ENCODE results near the gene SORL1. TPM values are rescaled to one million over a fixed set of nuclear protein-coding genes. Genes with fewer than 3 reads are reported as not detected.
A peak's percentile ranks its signal among the peaks of the same experiment; 100 is the strongest.
"Not testable (repeated sequence)": the region's sequence is repeated elsewhere in the genome, so short reads cannot be mapped to it uniquely, and the experiment has no call there.

The SORL1 gene, protein sequence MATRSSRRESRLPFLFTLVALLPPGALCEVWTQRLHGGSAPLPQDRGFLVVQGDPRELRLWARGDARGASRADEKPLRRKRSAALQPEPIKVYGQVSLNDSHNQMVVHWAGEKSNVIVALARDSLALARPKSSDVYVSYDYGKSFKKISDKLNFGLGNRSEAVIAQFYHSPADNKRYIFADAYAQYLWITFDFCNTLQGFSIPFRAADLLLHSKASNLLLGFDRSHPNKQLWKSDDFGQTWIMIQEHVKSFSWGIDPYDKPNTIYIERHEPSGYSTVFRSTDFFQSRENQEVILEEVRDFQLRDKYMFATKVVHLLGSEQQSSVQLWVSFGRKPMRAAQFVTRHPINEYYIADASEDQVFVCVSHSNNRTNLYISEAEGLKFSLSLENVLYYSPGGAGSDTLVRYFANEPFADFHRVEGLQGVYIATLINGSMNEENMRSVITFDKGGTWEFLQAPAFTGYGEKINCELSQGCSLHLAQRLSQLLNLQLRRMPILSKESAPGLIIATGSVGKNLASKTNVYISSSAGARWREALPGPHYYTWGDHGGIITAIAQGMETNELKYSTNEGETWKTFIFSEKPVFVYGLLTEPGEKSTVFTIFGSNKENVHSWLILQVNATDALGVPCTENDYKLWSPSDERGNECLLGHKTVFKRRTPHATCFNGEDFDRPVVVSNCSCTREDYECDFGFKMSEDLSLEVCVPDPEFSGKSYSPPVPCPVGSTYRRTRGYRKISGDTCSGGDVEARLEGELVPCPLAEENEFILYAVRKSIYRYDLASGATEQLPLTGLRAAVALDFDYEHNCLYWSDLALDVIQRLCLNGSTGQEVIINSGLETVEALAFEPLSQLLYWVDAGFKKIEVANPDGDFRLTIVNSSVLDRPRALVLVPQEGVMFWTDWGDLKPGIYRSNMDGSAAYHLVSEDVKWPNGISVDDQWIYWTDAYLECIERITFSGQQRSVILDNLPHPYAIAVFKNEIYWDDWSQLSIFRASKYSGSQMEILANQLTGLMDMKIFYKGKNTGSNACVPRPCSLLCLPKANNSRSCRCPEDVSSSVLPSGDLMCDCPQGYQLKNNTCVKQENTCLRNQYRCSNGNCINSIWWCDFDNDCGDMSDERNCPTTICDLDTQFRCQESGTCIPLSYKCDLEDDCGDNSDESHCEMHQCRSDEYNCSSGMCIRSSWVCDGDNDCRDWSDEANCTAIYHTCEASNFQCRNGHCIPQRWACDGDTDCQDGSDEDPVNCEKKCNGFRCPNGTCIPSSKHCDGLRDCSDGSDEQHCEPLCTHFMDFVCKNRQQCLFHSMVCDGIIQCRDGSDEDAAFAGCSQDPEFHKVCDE (N-terminal part only)
- total RNA-seq, result 100 to 1,000 TPM; 179 to 195 TPM

DNA sequence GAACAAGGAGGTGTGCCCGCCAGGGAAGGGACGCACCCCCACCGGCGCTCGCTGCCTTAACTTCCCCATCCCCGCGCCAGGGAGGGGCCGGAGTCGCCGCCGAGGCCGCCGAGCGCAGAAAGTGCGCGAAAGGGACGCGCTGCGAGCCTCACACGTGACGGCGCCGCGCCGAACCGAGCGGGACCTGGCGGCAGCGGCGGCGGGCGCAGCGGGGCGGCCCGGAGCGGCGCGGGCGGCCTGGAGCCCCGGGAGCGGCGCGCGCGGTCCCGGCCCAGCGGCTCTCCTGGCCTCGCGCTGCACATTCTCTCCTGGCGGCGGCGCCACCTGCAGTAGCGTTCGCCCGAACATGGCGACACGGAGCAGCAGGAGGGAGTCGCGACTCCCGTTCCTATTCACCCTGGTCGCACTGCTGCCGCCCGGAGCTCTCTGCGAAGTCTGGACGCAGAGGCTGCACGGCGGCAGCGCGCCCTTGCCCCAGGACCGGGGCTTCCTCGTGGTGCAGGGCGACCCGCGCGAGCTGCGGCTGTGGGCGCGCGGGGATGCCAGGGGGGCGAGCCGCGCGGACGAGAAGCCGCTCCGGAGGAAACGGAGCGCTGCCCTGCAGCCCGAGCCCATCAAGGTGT lies at the start of gene SORL1:
SORL1 (plus strand) TSS at position 329 of the 623 bp plus-strand sequence; CDS start at position 347, 18 bp downstream.
- Mint-ChIP-seq H3K27ac (peak within 1 kb of the TSS; percentile 94), H3K27me3 (no peaks in the 10 kb centered on the region), H3K4me3 (peak within 1 kb of the TSS; percentile 90), H3K9me3 (no peaks in the 10 kb centered on the region), H3K36me3 (peaks cover 20% of the 10 kb centered on the region), H3K4me1 (peaks cover 70% of the 10 kb centered on the region)
- DNase-seq, result peak; percentile 82
- ATAC-seq (ENCODE audit: low read depth), result peak; percentile 66
- POLR2A ChIA-PET, result interaction anchor here (0.6 to 4.9 kb wide), 11 partner anchors 12 to 160 kb away, joined by 3 to 152 read pairs (median 4); partner anchors contain the start of gene SC5D

DNA sequence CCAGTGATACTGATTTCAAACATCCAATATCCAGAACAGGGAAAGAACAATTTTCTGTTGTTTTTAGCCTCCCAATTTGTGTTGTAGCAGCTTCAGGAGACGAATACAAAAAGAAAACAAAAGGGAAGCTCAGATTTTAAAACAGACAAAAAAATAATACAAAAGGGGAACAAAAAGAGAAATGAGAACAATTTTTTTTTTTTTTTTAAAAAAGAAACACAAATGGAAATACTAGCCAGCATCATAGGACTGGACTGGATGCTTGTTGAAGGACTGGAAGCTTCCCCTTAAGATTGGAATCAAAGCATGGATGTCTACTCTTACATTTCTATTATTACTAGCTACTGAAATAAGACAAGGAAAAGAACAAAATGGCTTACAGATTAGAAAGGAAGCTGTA lies 46.5 kb upstream of the SORL1 start:
- POLR2A ChIA-PET, result interaction anchor here (0.7 kb wide), 1 partner anchor 58 kb away, joined by 5 read pairs; no protein-coding TSS in a partner anchor
- Mint-ChIP-seq H3K9me3 (peaks cover 7% of the 10 kb centered on the region), H3K4me1 (no peaks in the 10 kb centered on the region), H3K27ac (no peak overlapping the region), H3K36me3 (peaks cover 7% of the 10 kb centered on the region), H3K4me3 (no peak overlapping the region), H3K27me3 (peaks cover under 1% of the 10 kb centered on the region)
- ATAC-seq (ENCODE audit: low read depth) (no peak), DNase-seq (no peak)

DNA sequence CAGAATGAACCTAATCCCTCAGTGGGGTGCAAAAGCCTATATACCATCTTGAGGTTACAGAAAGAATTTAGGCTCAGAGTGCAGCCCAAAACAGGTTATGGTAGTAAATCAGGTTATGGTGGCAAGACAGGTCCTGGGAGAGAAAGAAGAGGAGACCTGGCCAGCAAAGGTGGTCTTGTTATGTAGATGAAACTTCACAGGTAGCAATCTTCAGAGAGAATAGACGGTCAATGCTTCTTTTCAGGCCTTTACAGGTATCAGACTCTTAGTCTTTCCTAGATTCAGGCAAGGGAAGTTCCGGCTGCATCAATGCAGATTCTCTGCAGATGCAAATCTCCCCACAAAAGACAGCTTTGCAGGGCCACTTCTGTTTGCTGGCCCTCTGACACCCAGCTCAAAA lies 45.8 kb upstream of the SORL1 start:
- Mint-ChIP-seq H3K27ac (no peak overlapping the region), H3K4me3 (no peak overlapping the region), H3K36me3 (peaks cover 6% of the 10 kb centered on the region), H3K4me1 (no peaks in the 10 kb centered on the region), H3K9me3 (peaks cover 7% of the 10 kb centered on the region), H3K27me3 (peaks cover 5% of the 10 kb centered on the region)
- no peak for ATAC-seq (ENCODE audit: low read depth)
- no peak for DNase-seq
- POLR2A ChIA-PET, result interaction anchor here (0.7 kb wide), 1 partner anchor 57 kb away, joined by 5 read pairs; no protein-coding TSS in a partner anchor

DNA sequence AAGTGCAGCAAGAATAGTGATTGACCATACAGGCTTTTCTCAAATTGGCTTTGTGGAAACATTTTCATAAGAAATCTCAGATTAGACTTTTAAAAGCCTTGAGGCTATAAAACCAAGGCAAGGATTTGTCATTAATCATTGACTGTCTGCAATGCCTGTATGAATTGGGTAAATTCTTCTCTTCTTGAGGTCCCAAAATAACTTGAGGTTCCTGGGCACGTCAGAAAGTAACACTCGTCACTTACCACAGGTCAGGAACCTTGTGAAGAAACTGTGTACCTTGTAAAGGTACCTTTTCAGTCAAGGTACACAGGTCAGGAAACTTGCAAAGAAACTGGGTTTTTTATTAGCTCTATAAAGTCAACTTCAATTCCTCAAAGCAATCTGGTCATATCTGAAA lies 43.3 kb upstream of the SORL1 start:
- Mint-ChIP-seq H3K4me1 (peaks cover 2% of the 10 kb centered on the region), H3K27ac (no peak overlapping the region), H3K4me3 (no peak overlapping the region), H3K27me3 (peaks cover 5% of the 10 kb centered on the region), H3K9me3 (peaks cover 2% of the 10 kb centered on the region), H3K36me3 (peaks cover 4% of the 10 kb centered on the region)
- DNase-seq (no peak), ATAC-seq (ENCODE audit: low read depth) (no peak)
- POLR2A ChIA-PET, result no interaction called here

DNA sequence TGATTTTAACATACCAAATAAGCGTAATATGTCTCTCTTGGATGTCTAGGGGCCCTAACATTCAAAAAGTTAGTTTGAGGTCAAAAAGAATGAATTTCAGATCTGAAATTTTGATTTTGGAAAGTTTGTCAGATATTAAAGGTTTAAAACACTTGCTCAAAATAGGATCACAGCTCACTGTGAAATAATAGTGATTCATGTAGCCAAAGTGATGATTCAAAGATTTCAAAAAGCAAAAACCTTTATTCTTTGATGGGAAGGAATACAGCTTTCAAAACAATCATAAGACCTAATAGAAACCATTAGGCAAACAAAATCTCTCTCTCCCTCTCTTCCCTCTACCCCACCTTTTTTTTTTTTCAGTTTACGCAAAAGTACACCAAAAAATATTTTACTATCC lies 42.1 kb upstream of the SORL1 start:
- H3K27ac Mint-ChIP-seq; H3K4me1 Mint-ChIP-seq; POLR2A ChIA-PET; H3K36me3 Mint-ChIP-seq; H3K27me3 Mint-ChIP-seq; H3K9me3 Mint-ChIP-seq; DNase-seq; ATAC-seq (ENCODE audit: low read depth); H3K4me3 Mint-ChIP-seq: not testable (repeated sequence)

DNA sequence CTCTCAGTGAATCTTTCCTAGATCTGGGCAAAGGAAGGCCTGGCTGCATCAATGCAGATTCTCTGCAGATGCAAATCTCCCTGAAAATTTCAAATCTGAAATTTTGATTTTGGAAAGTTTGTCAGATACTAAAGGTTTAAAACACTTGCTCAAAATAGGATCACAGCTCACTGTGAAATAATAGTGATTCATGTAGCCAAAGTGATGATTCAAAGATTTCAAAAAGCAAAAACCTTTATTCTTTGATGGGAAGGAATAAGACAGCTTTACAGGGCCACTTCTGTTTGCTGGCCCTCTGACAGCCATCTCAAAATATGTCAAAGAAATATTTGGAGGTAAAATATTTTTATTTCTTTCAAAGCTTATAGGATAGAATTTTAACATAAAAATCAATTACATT lies 40.8 kb upstream of the SORL1 start:
- POLR2A ChIA-PET; ATAC-seq (ENCODE audit: low read depth); H3K27me3 Mint-ChIP-seq; H3K36me3 Mint-ChIP-seq; DNase-seq; H3K4me3 Mint-ChIP-seq; H3K27ac Mint-ChIP-seq; H3K4me1 Mint-ChIP-seq; H3K9me3 Mint-ChIP-seq: not testable (repeated sequence)

DNA sequence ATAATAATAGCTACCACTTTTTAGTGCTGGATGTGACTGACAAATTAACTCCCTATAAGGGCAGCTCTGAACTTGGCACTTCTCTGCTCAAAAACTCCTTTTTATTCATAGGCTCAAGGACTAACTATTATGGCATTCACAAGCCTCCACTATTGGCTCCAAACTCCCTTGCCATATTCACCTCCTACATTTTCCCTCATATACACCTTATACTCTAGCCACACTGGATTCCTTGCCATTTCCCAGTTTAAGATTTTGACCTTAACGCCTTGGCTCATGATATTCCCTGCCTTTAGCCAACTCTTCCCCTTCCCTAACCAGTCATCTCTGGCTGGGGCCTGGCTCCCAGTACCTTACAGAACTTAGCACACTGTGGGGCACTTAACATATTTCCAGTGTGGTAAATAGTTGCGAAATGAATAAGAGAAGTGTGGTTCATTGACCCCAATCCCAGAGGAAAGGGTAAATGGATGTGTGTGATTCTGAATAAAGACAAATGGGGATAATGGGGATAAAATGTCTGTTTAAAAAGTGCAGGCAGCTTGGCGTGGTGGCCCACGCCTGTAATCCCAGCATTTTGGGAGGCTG lies 40.0 kb upstream of the SORL1 start:
- no peak overlapping the region for H3K27ac Mint-ChIP-seq
- H3K36me3 Mint-ChIP-seq, result peaks cover 4% of the 10 kb centered on the region
- H3K4me3 Mint-ChIP-seq, result no peak overlapping the region
- POLR2A ChIA-PET, result no interaction called here
- DNase-seq (no peak), ATAC-seq (ENCODE audit: low read depth) (no peak)
- peaks cover 11% of the 10 kb centered on the region for H3K4me1 Mint-ChIP-seq
- peaks cover 5% of the 10 kb centered on the region for H3K27me3 Mint-ChIP-seq
- peaks cover 2% of the 10 kb centered on the region for H3K9me3 Mint-ChIP-seq

DNA sequence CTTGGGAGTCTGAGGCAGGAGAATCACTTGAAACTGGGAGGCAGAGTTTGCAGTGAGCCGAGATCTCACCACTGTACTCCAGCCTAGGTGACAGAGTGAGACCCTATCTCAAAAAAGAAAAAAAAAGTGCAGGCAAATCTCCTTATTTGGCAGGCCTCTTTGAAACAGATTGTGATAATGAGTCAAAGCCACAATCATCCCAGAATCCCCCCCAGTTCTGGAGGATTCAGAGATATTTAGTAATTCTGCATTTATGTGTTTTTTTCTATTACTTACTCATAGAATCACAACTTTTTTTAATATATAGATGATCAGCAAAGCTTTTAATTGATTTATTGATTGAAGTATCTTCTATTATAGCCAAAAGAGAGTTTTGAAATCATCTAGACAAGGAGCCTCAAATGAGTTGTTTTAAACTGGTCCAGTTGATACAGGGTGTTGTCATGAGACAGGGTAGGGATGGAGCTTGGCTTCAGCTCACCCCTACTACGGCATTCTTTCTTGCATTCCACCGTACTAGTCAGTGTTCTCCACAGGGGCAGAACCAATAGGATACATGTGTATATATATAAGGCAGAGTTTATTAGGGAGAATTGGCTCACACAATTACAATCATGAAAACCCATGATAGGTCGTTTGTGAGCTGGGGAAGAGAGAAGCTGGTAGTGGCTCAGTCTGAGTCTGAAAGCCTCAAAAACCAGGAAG lies 39.3 kb upstream of the SORL1 start:
- peaks cover 17% of the 10 kb centered on the region for H3K4me1 Mint-ChIP-seq
- no peak for ATAC-seq (ENCODE audit: low read depth)
- H3K27ac Mint-ChIP-seq, result peak overlapping the region; percentile 17
- H3K9me3 Mint-ChIP-seq, result peaks cover 2% of the 10 kb centered on the region
- H3K36me3 Mint-ChIP-seq, result peaks cover 4% of the 10 kb centered on the region
- POLR2A ChIA-PET, result no interaction called here
- no peak for DNase-seq
- H3K4me3 Mint-ChIP-seq, result no peak overlapping the region
- peaks cover 5% of the 10 kb centered on the region for H3K27me3 Mint-ChIP-seq

DNA sequence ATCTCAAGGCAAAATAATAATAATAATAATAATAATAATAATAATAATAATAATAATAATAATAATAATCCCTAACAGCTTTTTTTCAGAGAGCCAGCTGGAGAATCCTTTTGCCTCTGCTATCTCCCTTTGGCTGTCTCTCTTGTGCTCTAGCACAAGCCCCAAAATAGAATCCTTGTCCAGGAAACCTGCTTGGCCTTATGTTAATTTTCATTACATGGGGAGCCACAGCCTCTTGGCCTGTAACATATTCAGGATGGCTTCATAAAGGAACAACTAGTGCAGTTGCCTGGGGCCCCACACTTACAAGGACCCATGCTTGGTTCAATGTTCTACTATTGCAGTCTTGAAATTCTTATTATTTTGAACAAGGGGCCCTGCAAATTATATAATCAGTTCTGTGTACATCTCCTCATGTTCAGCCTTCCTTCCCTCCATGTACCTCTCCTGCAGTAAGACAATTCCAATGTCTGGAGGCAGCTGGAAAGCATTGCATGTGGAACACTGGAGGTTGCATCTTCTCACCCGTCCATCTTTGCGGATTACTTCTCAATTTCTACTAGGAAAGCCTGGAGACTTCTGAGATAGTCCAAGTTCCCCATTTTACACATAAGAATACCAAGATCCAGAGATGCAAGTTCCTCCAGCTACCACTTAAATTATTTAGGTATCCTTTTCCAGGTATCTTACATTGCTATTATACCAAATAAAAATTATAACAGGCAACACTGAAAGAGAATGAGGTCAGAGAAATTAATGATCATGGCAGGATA lies 37.8 kb upstream of the SORL1 start:
- H3K27me3 Mint-ChIP-seq, result peaks cover 5% of the 10 kb centered on the region
- ATAC-seq (ENCODE audit: low read depth), result no peak
- H3K4me1 Mint-ChIP-seq, result peaks cover 27% of the 10 kb centered on the region
- H3K9me3 Mint-ChIP-seq, result peaks cover 2% of the 10 kb centered on the region
- POLR2A ChIA-PET, result no interaction called here
- no peak overlapping the region for H3K4me3 Mint-ChIP-seq
- peaks cover 4% of the 10 kb centered on the region for H3K36me3 Mint-ChIP-seq
- no peak overlapping the region for H3K27ac Mint-ChIP-seq
- no peak for DNase-seq

DNA sequence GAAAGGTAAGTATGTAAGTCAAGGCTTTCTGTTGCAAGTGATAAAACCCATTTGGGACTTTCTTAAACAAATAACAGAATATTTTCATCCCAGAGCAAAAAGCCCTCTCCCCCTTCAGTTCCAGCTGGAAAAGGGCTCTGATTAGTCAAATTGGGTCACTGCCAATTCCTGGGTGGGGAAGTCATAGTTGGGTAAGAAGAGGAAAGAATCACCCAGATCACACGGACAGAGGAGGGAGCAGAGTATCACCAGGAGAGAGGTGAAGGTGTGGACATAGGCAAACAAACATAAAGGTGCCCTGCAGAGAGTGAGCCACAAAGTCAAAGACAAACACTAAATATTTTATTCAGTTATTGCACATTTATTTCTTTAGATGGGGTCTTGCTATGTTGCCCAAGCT lies 36.3 kb upstream of the SORL1 start:
- Mint-ChIP-seq H3K27ac (peak overlapping the region; percentile 7), H3K4me3 (no peak overlapping the region), H3K9me3 (peaks cover 2% of the 10 kb centered on the region), H3K36me3 (peaks cover 4% of the 10 kb centered on the region), H3K27me3 (peaks cover 2% of the 10 kb centered on the region), H3K4me1 (peaks cover 38% of the 10 kb centered on the region)
- POLR2A ChIA-PET, result interaction anchor here (2.1 kb wide), 1 partner anchor 34 kb away, joined by 9 read pairs; no protein-coding TSS in a partner anchor
- ATAC-seq (ENCODE audit: low read depth), result no peak
- DNase-seq, result no peak

DNA sequence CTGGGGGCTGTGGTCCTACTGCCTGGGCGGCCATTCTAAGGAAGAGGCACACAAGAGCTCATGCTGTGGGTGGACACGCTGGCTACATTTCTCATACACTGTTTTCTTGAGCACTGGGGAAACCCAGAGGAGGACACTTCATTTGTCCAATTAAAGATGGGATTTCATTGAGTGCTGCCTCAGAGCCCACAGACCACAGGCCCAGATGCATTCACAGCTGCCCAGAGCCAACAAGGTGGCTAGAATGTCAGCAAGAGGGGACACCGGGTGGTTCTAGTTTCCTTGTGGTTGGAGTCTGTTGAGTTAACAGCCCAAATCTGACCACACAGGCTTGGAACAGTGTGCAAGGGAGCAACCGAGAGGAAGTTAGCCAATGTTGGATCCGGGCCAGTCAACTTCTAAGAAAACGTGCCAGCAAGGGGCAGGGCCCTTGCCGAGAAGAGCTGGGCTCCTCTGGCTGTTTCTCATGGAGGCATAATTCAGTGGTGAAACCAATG lies 35.0 kb upstream of the SORL1 start:
- H3K27ac Mint-ChIP-seq, result peak overlapping the region; percentile 75
- POLR2A ChIA-PET, result interaction anchor here (0.6 to 2.1 kb wide), 7 partner anchors 22 to 80 kb away, joined by 3 to 9 read pairs (median 3); partner anchors contain the start of genes SORL1 and SORL1-AS1
- no peaks in the 10 kb centered on the region for H3K27me3 Mint-ChIP-seq
- peak; percentile 65 for DNase-seq
- ATAC-seq (ENCODE audit: low read depth), result peak; percentile 72
- peaks cover 2% of the 10 kb centered on the region for H3K9me3 Mint-ChIP-seq
- H3K4me3 Mint-ChIP-seq, result peak overlapping the region; percentile 30
- H3K4me1 Mint-ChIP-seq, result peaks cover 47% of the 10 kb centered on the region
- H3K36me3 Mint-ChIP-seq, result peaks cover 4% of the 10 kb centered on the region
